WTC11 (cell line): Measurements from ENCODE around the gene HDGF. TPM values are rescaled to one million over a fixed set of nuclear protein-coding genes. Genes with fewer than 3 reads are reported as not detected.

Experiments
- ATAC-seq: fragments of 200-7000 bp; cut with Tn5 transposase; 2 replicates; pipeline ENCODE4 v1.10.0; 2021; ENCODE audit warnings: mild to moderate bottlenecking, moderate library complexity
- CTCF ChIA-PET: fragments of 300-600 bp; sonication (Branson Sonifier 250); formaldehyde crosslinking; loops from one replicate; lab custom pipeline; 2021; ENCODE audit warnings: antibody characterized with exemption; lab: Charles Lee
- POLR2A ChIA-PET: fragments of 350-600 bp; sonication (Branson Sonifier 250); formaldehyde crosslinking; loops from one replicate; lab custom pipeline; 2021; ENCODE audit warnings: antibody characterized with exemption; lab: Charles Lee
- DNase-seq: peaks from one replicate; pipeline ENCODE4 v3.0.0; 2021; ENCODE audit warnings: low spot score
- H3K27ac Mint-ChIP-seq: 2 replicates; pipeline ENCODE4 v1.8.0; 2021; ENCODE audit warnings: mixed read lengths
- H3K27me3 Mint-ChIP-seq: 2 replicates; pipeline ENCODE4 v1.8.0; 2021; ENCODE audit warnings: low read depth, mild to moderate bottlenecking, moderate library complexity, mixed read lengths
- H3K36me3 Mint-ChIP-seq: 2 replicates; pipeline ENCODE4 v1.8.0; 2021; ENCODE audit warnings: mixed read lengths
- H3K4me1 Mint-ChIP-seq: 2 replicates; pipeline ENCODE4 v1.8.0; 2022; ENCODE audit warnings: mixed read lengths
- H3K4me3 Mint-ChIP-seq: 2 replicates; pipeline ENCODE4 v1.8.0; 2021; ENCODE audit warnings: mild to moderate bottlenecking, moderate library complexity, mixed read lengths
- H3K9me3 Mint-ChIP-seq: 2 replicates; pipeline ENCODE4 v1.8.0; 2021; ENCODE audit warnings: mixed read lengths
- ETV6 ChIP-seq: sonication (generic); formaldehyde crosslinking; IDR thresholded peaks from 2 replicates; pipeline ENCODE4 v1.8.1; 2022; ENCODE audit warnings: mild to moderate bottlenecking, missing genetic modification reagents
- GABPB1 ChIP-seq: sonication (generic); formaldehyde crosslinking; IDR thresholded peaks from 2 replicates; pipeline ENCODE4 v1.8.1; 2023; ENCODE audit warnings: mild to moderate bottlenecking, missing genetic modification reagents
- IRF2 ChIP-seq: sonication (generic); formaldehyde crosslinking; IDR thresholded peaks from 2 replicates; pipeline ENCODE4 v1.8.0; 2022; ENCODE audit warnings: low read depth, missing genetic modification reagents, borderline replicate concordance
- JAZF1 ChIP-seq: fragments of 250-450 bp; sonication (Bioruptor Pico); IDR thresholded peaks from 2 replicates; pipeline ENCODE4 v1.9.0; 2021; ENCODE audit warnings: moderate library complexity, mild to moderate bottlenecking, inconsistent platforms
- KAT7 ChIP-seq: sonication (generic); formaldehyde crosslinking; IDR thresholded peaks from 2 replicates; pipeline ENCODE4 v1.8.1; 2023; ENCODE audit warnings: missing genetic modification reagents, mild to moderate bottlenecking, borderline replicate concordance
- MXD4 ChIP-seq: fragments of 250-450 bp; sonication (Bioruptor Pico); IDR thresholded peaks from 2 replicates; pipeline ENCODE4 v1.8.0; 2021; ENCODE audit warnings: mild to moderate bottlenecking, moderate library complexity, borderline replicate concordance
- MYBL2 ChIP-seq: sonication (generic); formaldehyde crosslinking; IDR thresholded peaks from 2 replicates; pipeline ENCODE4 v1.8.1; 2023; ENCODE audit warnings: mild to moderate bottlenecking, moderate library complexity, missing genetic modification reagents
- NFE2L1 ChIP-seq: sonication (generic); formaldehyde crosslinking; IDR thresholded peaks from 2 replicates; pipeline ENCODE4 v1.8.1; 2023; ENCODE audit warnings: missing genetic modification reagents
- NR2C2 ChIP-seq: sonication (generic); formaldehyde crosslinking; IDR thresholded peaks from 2 replicates; pipeline ENCODE4 v1.8.0; 2022; ENCODE audit warnings: mild to moderate bottlenecking, missing genetic modification reagents
- TEAD1 ChIP-seq: sonication (generic); formaldehyde crosslinking; IDR thresholded peaks from 2 replicates; pipeline ENCODE4 v1.8.0; 2022; ENCODE audit warnings: mild to moderate bottlenecking, missing genetic modification reagents
- ZBTB21 ChIP-seq: sonication (generic); formaldehyde crosslinking; IDR thresholded peaks from 2 replicates; pipeline ENCODE4 v1.8.1; 2023; ENCODE audit warnings: mild to moderate bottlenecking, missing genetic modification reagents, borderline replicate concordance
- ZNF671 ChIP-seq: fragments of 250-450 bp; sonication (Bioruptor Pico); IDR thresholded peaks from 2 replicates; pipeline ENCODE4 v1.8.0; 2021; ENCODE audit warnings: mild to moderate bottlenecking
- total RNA-seq: library from RNA; stranded (reverse); gene quantifications from 3 replicates; pipeline ENCODE4 v1.2.3, GENCODE V29; 2021
- TF ChIP-seq, protein P1 (sequence below): sonication (generic); formaldehyde crosslinking; IDR thresholded peaks from 2 replicates; pipeline ENCODE4 v1.8.1; 2022; ENCODE audit warnings: mild to moderate bottlenecking, moderate library complexity, missing genetic modification reagents
- TF ChIP-seq, protein P2 (sequence below): sonication (generic); formaldehyde crosslinking; IDR thresholded peaks from 2 replicates; pipeline ENCODE4 v1.8.0; 2022; ENCODE audit warnings: mild to moderate bottlenecking, missing genetic modification reagents
- TF ChIP-seq, protein P3 (sequence below): sonication (generic); formaldehyde crosslinking; IDR thresholded peaks from 2 replicates; pipeline ENCODE4 v1.8.1; 2023; ENCODE audit warnings: mild to moderate bottlenecking, missing genetic modification reagents, moderate library complexity
- TF ChIP-seq, protein P4 (sequence below): fragments of 250-450 bp; sonication (Bioruptor Pico); IDR thresholded peaks from 2 replicates; pipeline ENCODE4 v1.9.0; 2021; ENCODE audit warnings: mild to moderate bottlenecking, borderline replicate concordance
- TF ChIP-seq, protein P5 (sequence below): sonication (generic); formaldehyde crosslinking; IDR thresholded peaks from 2 replicates; pipeline ENCODE4 v1.8.0; 2023; ENCODE audit warnings: missing genetic modification reagents, mild to moderate bottlenecking, borderline replicate concordance
- TF ChIP-seq, protein P6 (sequence below): fragments of 250-450 bp; sonication (Bioruptor Pico); IDR thresholded peaks from 2 replicates; pipeline ENCODE4 v1.9.0; 2021; ENCODE audit warnings: mild to moderate bottlenecking
- TF ChIP-seq, protein P7 (sequence below): sonication (generic); formaldehyde crosslinking; IDR thresholded peaks from 2 replicates; pipeline ENCODE4 v1.8.0; 2023; ENCODE audit warnings: missing genetic modification reagents

Gene HDGF
- total RNA-seq, 1 experiment from 2014 or later = 339 TPM

GRCh38 chr1:156704930-156705320, 46.5 kb downstream of the HDGF start:
- Mint-ChIP-seq H3K27ac (no peak overlapping the region), H3K4me3 (peak overlapping the region; percentile 84), H3K9me3 (no peaks in the 10 kb centered on the region), H3K4me1 (peaks cover 53% of the 10 kb centered on the region), H3K27me3 (peaks cover 23% of the 10 kb centered on the region), H3K36me3 (peaks cover 15% of the 10 kb centered on the region)
- peak; percentile 46 for DNase-seq
- POLR2A ChIA-PET = interaction anchor here (0.6 to 5.4 kb wide), 5 partner anchors 13 to 40 kb away, joined by 4 to 195 read pairs (median 14); partner anchors contain the start of genes ISG20L2, METTL25B and NES
- CTCF ChIA-PET = interaction anchor here (0.9 to 25.2 kb wide), 17 partner anchors 9 to 451 kb away, joined by 3 to 1553 read pairs (median 11); partner anchors contain the start of genes HAPLN2, HDGF, INSRR and ISG20L2
- no peak for ATAC-seq
- TF ChIP-seq GABPB1 (CRISPR knock-in tag) (no peak), TEAD1 (peak; percentile 63; the same call in 1 of the 2 replicates), JAZF1 (no peak), ZNF671 (CRISPR knock-in tag) (no peak), ETV6 (CRISPR knock-in tag) (no peak), ZBTB21 (CRISPR knock-in tag) (no peak), IRF2 (no peak), NFE2L1 (CRISPR knock-in tag) (no peak), NR2C2 (CRISPR knock-in tag) (no peak), KAT7 (CRISPR knock-in tag) (no peak), MYBL2 (CRISPR knock-in tag) (no peak), MXD4 (CRISPR knock-in tag) (no peak)
- TF ChIP-seq, protein P1, sequence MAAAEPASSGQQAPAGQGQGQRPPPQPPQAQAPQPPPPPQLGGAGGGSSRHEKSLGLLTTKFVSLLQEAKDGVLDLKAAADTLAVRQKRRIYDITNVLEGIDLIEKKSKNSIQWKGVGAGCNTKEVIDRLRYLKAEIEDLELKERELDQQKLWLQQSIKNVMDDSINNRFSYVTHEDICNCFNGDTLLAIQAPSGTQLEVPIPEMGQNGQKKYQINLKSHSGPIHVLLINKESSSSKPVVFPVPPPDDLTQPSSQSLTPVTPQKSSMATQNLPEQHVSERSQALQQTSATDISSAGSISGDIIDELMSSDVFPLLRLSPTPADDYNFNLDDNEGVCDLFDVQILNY (CRISPR knock-in tag) = peak; percentile 51; the same call in 1 of the 2 replicates
- TF ChIP-seq, protein P2, sequence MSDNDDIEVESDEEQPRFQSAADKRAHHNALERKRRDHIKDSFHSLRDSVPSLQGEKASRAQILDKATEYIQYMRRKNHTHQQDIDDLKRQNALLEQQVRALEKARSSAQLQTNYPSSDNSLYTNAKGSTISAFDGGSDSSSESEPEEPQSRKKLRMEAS (CRISPR knock-in tag) = peak; percentile 67; the same call in 1 of the 2 replicates
- TF ChIP-seq, protein P3, sequence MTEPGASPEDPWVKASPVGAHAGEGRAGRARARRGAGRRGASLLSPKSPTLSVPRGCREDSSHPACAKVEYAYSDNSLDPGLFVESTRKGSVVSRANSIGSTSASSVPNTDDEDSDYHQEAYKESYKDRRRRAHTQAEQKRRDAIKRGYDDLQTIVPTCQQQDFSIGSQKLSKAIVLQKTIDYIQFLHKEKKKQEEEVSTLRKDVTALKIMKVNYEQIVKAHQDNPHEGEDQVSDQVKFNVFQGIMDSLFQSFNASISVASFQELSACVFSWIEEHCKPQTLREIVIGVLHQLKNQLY (CRISPR knock-in tag) = 0 out of 2 replicates have a peak, but pooled peaks have one; percentile 24
- TF ChIP-seq, protein P4, sequence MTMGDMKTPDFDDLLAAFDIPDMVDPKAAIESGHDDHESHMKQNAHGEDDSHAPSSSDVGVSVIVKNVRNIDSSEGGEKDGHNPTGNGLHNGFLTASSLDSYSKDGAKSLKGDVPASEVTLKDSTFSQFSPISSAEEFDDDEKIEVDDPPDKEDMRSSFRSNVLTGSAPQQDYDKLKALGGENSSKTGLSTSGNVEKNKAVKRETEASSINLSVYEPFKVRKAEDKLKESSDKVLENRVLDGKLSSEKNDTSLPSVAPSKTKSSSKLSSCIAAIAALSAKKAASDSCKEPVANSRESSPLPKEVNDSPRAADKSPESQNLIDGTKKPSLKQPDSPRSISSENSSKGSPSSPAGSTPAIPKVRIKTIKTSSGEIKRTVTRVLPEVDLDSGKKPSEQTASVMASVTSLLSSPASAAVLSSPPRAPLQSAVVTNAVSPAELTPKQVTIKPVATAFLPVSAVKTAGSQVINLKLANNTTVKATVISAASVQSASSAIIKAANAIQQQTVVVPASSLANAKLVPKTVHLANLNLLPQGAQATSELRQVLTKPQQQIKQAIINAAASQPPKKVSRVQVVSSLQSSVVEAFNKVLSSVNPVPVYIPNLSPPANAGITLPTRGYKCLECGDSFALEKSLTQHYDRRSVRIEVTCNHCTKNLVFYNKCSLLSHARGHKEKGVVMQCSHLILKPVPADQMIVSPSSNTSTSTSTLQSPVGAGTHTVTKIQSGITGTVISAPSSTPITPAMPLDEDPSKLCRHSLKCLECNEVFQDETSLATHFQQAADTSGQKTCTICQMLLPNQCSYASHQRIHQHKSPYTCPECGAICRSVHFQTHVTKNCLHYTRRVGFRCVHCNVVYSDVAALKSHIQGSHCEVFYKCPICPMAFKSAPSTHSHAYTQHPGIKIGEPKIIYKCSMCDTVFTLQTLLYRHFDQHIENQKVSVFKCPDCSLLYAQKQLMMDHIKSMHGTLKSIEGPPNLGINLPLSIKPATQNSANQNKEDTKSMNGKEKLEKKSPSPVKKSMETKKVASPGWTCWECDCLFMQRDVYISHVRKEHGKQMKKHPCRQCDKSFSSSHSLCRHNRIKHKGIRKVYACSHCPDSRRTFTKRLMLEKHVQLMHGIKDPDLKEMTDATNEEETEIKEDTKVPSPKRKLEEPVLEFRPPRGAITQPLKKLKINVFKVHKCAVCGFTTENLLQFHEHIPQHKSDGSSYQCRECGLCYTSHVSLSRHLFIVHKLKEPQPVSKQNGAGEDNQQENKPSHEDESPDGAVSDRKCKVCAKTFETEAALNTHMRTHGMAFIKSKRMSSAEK (CRISPR knock-in tag) = no peak
- TF ChIP-seq, protein P5, sequence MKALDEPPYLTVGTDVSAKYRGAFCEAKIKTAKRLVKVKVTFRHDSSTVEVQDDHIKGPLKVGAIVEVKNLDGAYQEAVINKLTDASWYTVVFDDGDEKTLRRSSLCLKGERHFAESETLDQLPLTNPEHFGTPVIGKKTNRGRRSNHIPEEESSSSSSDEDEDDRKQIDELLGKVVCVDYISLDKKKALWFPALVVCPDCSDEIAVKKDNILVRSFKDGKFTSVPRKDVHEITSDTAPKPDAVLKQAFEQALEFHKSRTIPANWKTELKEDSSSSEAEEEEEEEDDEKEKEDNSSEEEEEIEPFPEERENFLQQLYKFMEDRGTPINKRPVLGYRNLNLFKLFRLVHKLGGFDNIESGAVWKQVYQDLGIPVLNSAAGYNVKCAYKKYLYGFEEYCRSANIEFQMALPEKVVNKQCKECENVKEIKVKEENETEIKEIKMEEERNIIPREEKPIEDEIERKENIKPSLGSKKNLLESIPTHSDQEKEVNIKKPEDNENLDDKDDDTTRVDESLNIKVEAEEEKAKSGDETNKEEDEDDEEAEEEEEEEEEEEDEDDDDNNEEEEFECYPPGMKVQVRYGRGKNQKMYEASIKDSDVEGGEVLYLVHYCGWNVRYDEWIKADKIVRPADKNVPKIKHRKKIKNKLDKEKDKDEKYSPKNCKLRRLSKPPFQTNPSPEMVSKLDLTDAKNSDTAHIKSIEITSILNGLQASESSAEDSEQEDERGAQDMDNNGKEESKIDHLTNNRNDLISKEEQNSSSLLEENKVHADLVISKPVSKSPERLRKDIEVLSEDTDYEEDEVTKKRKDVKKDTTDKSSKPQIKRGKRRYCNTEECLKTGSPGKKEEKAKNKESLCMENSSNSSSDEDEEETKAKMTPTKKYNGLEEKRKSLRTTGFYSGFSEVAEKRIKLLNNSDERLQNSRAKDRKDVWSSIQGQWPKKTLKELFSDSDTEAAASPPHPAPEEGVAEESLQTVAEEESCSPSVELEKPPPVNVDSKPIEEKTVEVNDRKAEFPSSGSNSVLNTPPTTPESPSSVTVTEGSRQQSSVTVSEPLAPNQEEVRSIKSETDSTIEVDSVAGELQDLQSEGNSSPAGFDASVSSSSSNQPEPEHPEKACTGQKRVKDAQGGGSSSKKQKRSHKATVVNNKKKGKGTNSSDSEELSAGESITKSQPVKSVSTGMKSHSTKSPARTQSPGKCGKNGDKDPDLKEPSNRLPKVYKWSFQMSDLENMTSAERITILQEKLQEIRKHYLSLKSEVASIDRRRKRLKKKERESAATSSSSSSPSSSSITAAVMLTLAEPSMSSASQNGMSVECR = 0 out of 2 replicates have a peak, but pooled peaks have one; percentile 60
- TF ChIP-seq, protein P6, sequence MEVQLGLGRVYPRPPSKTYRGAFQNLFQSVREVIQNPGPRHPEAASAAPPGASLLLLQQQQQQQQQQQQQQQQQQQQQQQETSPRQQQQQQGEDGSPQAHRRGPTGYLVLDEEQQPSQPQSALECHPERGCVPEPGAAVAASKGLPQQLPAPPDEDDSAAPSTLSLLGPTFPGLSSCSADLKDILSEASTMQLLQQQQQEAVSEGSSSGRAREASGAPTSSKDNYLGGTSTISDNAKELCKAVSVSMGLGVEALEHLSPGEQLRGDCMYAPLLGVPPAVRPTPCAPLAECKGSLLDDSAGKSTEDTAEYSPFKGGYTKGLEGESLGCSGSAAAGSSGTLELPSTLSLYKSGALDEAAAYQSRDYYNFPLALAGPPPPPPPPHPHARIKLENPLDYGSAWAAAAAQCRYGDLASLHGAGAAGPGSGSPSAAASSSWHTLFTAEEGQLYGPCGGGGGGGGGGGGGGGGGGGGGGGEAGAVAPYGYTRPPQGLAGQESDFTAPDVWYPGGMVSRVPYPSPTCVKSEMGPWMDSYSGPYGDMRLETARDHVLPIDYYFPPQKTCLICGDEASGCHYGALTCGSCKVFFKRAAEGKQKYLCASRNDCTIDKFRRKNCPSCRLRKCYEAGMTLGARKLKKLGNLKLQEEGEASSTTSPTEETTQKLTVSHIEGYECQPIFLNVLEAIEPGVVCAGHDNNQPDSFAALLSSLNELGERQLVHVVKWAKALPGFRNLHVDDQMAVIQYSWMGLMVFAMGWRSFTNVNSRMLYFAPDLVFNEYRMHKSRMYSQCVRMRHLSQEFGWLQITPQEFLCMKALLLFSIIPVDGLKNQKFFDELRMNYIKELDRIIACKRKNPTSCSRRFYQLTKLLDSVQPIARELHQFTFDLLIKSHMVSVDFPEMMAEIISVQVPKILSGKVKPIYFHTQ = no peak
- TF ChIP-seq, protein P7, sequence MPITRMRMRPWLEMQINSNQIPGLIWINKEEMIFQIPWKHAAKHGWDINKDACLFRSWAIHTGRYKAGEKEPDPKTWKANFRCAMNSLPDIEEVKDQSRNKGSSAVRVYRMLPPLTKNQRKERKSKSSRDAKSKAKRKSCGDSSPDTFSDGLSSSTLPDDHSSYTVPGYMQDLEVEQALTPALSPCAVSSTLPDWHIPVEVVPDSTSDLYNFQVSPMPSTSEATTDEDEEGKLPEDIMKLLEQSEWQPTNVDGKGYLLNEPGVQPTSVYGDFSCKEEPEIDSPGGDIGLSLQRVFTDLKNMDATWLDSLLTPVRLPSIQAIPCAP (CRISPR knock-in tag) = no peak
